DND-41 (cell line): ENCODE results near the gene TBC1D14.

Experiments used
- CTCF ChIP-seq: IDR thresholded peaks from 2 replicates; pipeline ENCODE4 v1.5.1; 2012; ENCODE audit warnings: borderline replicate concordance, low read length, moderate library complexity, mild to moderate bottlenecking; ENCODE audit not compliant: poor library complexity, severe bottlenecking; ENCODE audit errors: extremely low read depth
- EZH2 ChIP-seq: IDR thresholded peaks from 3 replicates; pipeline ENCODE4 v1.6.1; 2012; ENCODE audit warnings: borderline replicate concordance, low read depth, mild to moderate bottlenecking, moderate library complexity, low read length, inconsistent platforms; ENCODE audit not compliant: severe bottlenecking

DNA sequence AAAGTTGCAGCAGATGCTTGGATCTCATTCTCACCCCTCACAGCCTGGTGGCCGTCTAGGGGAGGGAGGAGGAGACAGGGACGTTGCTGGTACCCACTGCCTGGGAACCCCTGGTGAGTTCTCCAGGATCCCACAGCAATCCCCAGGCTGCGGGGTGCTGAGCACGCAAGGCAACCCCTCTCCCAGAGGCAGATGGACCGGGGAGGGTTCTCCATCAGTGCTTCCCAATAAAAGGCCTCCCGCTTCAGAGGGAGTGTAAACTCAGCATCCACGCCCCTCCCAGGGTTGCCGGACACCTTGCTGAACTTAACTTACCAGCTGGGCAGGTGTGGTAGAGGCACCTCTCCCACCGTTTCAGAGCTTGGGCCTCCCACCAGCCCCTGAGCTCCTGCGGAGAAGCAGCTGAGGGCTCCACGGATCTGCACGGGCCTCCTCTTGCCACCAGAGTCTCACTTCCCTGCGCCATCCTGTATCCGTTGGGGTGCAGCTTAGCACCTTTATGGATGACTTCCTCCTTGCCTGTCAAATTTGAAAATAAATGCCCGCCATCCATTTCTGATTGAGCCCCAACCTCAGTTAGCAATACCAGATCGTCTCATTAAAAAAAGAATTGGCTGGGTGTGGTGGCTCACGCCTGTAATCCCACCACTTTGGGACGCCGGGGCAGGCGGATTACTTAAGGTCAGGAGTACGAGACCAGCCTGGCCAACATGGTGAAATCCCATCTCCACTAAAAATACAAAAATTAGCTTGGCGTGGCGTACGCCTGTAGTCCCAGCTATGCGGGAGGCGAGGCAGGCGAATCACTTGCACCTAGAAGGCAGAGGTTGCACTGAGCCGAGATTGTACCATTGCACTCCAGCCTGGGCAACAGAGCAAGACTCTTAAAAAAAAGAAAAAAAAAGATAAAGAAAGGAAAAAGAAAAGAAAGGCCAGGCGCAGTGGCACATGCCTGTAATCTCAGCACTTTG is 14.8 kb upstream of the TBC1D14 start:
- no peak for TF ChIP-seq CTCF
- TF ChIP-seq EZH2: no peak
